HG02885 (cell line): Measurements from ENCODE around the gene KIF5C.
"Not testable (repeated sequence)": the region's sequence is repeated elsewhere in the genome, so short reads cannot be mapped to it uniquely, and the experiment has no call there.

Experiments
- ATAC-seq: cut with Tn5 transposase; IDR thresholded peaks from one replicate; pipeline ENCODE4 v1.9.1; 2021; ENCODE audit warnings: mild to moderate bottlenecking; ENCODE audit not compliant: unreplicated experiment, poor library complexity

The KIF5C gene

GRCh38 chr2:148957023-148957422, 82.0 kb downstream of the KIF5C start:
- ATAC-seq, result no peak

- no peak for ATAC-seq
These were observed 84.7 kb downstream of the KIF5C start for GRCh38 chr2:148959745-148960144.

GRCh38 chr2:148960483-148960882, 85.5 kb downstream of the KIF5C start:
- no peak for ATAC-seq

- ATAC-seq, result no peak
These were observed 88.4 kb downstream of the KIF5C start for GRCh38 chr2:148963461-148963860.

GRCh38 chr2:148965623-148966437, 90.8 kb downstream of the KIF5C start:
- peak; percentile 61 for ATAC-seq

GRCh38 chr2:148966438-148966758, 91.4 kb downstream of the KIF5C start:
- no peak for ATAC-seq

GRCh38 chr2:148967056-148967455, 92.0 kb downstream of the KIF5C start:
- no peak for ATAC-seq

GRCh38 chr2:148967578-148967977, 92.6 kb downstream of the KIF5C start:
- ATAC-seq, result no peak

- ATAC-seq, result no peak
These were observed 93.3 kb downstream of the KIF5C start for GRCh38 chr2:148968301-148968700.

GRCh38 chr2:148968776-148969319, 93.8 kb downstream of the KIF5C start:
- no peak for ATAC-seq

- ATAC-seq, result no peak
These were observed 94.6 kb downstream of the KIF5C start for GRCh38 chr2:148969659-148970061.

GRCh38 chr2:148970385-148970784, 95.4 kb downstream of the KIF5C start:
- ATAC-seq, result no peak

- ATAC-seq, result peak; percentile 96
These were observed 96.5 kb downstream of the KIF5C start for GRCh38 chr2:148971547-148971946.

GRCh38 chr2:148974095-148974494, 99.1 kb downstream of the KIF5C start:
- ATAC-seq, result no peak

GRCh38 chr2:148978026-148978685, 103.1 kb downstream of the KIF5C start:
- ATAC-seq, result no peak

GRCh38 chr2:148978706-148979105, 103.7 kb downstream of the KIF5C start:
- no peak for ATAC-seq

- no peak for ATAC-seq
These were observed 104.3 kb downstream of the KIF5C start for GRCh38 chr2:148979164-148979918.

- ATAC-seq, result no peak
These were observed 104.9 kb downstream of the KIF5C start for GRCh38 chr2:148979919-148980277.

- not testable (repeated sequence) for ATAC-seq
These were observed 105.5 kb downstream of the KIF5C start for GRCh38 chr2:148980496-148980895.

GRCh38 chr2:148981324-148981723, 106.3 kb downstream of the KIF5C start:
- no peak for ATAC-seq

GRCh38 chr2:148981781-148982180, 106.8 kb downstream of the KIF5C start:
- no peak for ATAC-seq
